ENCODE measurements around the gene KHDRBS1.
"Not testable (repeated sequence)": the region's sequence is repeated elsewhere in the genome, so short reads cannot be mapped to it uniquely, and the experiment has no call there.

KHDRBS1 gene

DNA sequence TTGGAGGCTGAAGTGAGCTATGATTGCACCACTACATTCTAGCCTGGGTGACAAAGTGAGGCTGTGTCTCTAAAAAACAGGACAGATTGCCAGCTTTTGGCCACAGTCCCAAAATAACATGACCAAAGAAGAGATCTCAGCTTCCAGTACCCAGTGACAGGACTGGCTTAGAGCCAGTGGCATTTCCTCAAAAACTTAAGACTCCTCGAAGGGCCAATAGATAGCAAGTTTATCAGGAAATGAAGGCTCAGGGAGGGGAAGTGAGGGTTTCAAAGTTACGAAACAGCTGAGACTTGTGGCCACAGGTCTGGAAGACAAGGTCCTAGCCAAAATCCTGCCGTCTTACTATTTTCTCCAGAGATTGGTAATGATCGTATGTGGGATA, 52.8 kb downstream of the KHDRBS1 start:
- peak in 1 of 2 experiments; percentile 75 for DNase-seq

DNA sequence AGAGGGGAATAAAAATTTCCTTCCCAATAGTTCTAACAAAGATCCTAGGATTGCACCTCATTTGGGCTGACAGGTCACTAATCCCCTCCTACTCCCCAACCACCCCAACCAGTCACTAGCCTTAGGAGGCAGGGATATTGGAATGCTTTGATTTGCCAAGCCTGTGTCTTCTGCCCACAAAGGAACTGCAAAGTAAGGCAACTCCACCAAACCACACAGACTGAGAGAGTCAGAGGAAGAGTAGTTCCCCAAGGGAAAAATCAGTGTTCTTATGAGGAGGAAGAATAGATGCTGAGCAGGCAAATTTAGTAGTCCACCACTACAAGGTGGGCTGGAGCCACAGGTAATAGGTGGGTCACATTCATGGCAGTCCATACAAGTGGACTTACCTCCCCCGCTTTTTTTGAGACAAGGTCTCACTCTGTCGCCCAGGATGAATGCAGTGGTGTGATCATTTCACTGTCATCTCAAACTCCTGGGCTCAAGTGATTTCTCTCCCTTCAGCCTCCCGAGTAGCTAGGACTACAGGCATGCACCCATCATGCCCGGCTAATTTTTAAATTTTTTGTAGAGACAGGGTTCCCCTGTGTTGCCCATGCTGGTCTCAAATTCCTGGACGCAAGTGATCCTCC, 55.4 kb downstream of the KHDRBS1 start:
- no peak for DNase-seq

DNA sequence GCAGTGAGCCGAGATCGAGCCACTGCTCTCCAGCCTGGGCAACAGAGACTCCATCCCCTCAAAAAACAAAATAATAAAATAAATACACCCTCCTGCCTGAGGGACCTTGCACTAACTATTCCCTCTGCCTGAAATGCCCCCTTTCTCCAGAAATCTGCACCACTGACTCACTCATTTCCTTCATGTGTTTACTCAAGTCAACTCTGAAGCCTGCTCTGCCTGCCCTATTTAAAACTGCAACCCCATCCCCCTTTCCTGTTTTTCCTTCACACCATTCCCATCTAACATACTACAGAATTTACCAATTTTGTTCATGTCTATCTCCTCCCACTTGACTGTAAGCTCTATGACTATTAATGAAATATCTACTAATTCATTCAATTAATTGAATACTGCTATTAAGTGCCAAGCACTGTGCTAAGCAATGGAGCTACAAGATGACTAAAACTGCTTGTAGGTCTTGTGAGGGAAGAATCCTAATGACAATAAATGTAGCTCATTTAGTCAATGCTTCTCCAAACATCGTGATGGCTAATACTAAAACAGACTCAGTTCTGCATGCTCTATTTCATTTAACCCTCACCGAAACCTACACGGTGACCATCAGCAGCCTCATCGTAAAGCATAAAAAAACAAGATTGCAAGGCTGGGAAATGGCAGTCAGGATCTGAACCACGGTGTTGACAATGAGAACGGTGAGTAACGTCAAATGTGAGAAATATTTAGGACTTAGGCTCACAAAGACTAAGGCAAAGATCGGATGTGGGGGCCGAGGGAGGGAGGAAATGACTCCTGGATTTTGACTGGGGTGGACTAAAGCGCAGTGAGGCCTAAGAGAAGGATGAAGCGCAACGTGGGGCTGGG, 58.3 kb downstream of the KHDRBS1 start:
- peak in 1 of 2 experiments; percentile 54 for DNase-seq

DNA sequence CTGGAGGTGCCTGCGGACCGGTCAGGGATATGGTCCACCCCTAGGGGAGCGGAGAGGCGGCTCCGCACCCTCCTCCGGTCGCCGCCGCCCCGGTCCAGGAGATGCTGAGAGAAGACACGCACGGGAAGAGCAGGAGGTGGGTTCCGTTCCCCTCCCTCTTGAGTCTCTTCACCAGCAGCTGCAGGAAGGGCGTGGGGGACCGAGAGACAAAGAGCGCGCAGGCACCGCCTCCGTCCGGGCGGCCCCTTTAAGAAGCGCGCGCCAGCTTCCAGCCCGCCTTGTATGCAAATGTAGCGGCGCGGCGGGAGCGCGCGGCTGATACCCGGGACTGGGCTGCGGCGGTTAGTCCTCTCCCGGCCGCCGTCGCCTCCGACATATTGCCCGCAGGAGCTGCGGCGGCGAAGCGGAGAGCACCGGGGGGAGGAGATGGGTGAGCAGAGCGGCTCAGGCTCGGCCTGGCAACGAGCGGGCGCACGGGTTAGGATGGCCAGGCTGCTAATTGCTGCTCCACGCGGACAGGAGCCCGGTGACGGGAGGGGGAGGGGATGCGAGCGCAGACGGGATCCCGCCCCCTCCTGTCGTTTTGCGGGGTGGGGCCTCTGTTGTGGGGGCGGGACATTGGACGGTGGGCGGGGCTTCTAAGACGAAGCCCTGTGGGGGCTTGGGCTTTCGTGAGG, 59.1 kb downstream of the KHDRBS1 start, which contains the start of gene TMEM39B:
TSS of gene TMEM39B (plus strand) at position 318 of the 677 bp plus-strand sequence. CDS start at position 427, 109 bp downstream.
- DNase-seq: peak; percentile 89 to 97

DNA sequence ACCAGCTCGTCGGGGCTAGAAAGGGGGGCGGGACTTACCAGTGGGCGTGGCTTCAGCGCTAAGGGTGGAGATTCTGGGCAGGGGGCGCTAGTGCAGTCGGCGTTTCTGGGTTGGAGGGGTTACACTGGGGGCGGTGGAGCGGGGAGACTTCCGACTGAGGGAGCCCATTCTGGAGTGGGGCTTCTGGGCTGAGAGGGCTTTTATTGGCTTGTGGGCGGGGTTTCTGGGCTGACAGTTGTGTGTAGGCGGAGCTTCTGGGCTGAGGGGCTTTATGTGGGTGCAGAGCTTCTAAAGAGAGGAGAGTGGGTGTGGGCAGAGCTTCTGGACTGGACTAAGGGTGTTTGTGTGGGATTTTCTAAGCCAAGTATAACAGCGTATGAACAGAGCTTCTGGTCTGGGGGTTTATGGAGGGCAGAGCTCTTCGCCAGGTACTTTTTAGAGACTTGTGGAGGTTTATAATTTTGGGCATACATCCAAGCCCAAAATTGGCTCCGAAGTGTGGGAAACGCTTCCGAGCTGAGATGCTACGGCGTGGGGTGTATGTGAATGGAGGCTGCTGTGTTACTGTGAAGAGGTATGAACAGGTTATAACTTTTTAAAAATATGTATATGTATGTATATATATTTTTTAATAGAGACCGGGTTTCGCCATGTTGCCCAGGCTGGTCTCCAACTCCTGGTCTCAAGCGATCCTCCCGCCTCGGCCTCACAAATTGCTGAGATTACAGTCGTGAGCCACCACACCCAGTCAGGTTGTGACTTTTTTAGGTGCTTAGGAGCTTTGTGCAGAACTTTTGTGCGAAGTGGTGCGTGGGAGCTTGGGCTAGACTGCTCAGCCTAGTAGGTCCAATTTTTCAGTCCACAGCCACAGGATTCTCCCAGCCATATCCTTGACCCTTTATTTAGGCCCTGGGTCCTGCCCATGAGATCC, 59.9 kb downstream of the KHDRBS1 start:
- DNase-seq: no peak

DNA sequence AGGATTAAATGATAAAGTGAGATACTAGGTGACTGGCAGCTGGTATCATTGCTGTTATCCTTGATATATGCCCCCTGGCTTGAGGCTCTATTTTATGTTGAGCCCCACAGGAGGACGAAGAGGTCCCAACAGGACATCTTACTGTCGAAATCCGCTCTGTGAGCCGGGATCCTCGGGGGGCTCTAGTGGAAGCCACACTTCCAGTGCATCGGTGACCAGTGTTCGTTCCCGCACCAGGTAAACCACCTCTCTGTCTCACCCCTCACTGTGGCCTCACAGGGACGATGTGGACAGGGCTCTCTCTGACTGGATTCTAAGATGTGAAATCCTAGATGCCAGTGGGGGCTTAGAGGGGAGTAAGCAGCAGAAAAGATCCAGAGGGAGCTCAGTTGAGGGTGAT, 61.2 kb downstream of the KHDRBS1 start:
- no peak for DNase-seq

DNA sequence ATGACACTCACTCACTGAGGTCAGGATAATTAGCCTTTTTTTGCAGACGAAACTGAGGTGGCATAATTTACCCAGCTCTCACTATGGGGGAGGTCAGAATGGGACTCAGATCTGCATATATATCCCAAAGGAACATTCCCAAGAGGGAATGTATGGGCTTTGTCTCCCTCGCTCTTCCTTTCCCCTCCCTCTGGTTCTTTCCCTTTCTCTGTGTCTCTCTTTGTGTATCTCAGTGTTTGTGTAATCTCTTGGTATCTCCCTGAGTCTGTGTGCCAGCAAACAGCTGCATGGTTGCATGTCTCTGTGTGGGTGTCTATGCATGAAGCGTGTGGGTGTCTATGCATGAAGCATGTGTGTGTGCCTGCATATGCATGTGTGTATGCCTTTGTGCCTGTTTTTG, 63.8 kb downstream of the KHDRBS1 start:
- DNase-seq: no peak

DNA sequence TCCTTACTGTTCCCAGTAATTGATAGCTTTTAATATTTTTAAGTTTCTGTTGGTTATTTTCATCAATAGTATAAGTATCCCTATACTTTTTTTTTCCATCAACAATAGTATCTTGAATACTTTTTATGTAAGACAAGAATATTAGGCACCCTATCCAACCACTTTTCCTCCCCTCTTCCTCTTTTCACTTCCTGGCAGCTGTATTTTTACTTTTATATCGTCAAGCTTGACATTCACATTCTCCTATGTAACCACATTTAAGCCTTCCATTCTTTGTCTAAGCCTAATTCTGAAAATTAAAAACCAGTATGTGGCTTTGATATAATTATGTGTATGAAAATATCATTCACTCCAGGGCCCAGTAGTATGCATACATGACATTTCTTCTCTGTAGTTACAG, 68.4 kb downstream of the KHDRBS1 start:
- DNase-seq: no peak

DNA sequence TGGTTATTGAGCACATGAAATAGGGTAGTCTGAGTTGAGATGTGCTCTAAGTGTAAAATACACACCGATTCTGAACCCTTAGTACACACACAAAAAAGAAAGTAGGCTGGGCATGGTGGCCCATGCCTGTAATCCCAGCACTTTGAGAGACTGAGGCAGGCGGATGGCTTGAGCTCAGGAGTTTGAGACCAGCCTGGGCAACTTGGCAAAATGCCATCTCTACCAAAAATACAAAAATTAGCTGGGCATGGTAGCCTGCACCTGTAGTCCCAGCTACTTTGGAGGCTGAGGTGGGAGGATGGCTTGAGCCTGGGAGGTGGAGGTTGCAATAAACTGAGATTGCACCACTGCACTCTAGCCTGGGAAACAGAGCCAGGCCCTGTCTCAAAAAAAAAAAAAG, 72.7 kb downstream of the KHDRBS1 start:
- DNase-seq: not testable (repeated sequence)

DNA sequence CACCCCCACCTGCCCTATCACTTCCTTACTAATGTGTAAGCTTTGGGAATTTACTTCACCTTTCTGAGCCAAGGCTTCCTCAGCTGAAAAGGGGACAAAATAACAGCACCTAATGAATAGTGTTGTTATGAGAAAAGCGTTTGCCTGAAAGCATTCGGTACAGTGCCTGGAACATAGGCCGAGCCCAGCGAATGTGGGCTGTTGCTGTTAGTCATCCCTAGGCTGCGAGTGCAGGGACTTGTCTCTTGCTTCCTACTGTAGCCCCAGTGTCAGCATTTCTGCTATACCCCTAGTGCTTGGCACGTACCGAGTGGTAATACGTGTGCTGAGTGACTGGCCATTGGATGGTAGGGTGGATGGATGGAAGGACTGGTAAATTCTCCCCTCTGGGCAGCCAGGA, 77.5 kb downstream of the KHDRBS1 start:
- no peak for DNase-seq

DNA sequence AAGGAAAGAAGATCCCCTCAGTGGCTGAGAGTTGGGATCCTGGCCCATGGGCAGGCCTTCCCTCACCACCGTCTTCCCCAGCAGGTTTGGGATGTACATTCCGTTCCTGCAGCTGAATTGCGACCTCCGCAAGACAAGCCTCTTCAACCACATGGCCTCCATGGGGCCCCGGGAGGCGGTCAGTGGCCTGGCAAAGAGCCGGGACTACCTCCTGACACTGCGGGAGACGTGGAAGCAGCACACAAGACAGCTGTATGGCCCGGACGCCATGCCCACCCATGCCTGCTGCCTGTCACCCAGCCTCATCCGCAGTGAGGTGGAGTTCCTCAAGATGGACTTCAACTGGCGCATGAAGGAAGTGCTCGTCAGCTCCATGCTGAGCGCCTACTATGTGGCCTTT, 77.9 kb downstream of the KHDRBS1 start:
- no peak for DNase-seq
